GM04503 (cell line): ENCODE measurements around the gene ANGPTL5.
"Not testable (repeated sequence)": the region's sequence is repeated elsewhere in the genome, so short reads cannot be mapped to it uniquely, and the experiment has no call there.

Source experiments
- DNase-seq: peaks from one replicate; pipeline ENCODE4 v3.0.0-alpha.2; 2012; ENCODE audit warnings: low read depth

Gene ANGPTL5

DNA sequence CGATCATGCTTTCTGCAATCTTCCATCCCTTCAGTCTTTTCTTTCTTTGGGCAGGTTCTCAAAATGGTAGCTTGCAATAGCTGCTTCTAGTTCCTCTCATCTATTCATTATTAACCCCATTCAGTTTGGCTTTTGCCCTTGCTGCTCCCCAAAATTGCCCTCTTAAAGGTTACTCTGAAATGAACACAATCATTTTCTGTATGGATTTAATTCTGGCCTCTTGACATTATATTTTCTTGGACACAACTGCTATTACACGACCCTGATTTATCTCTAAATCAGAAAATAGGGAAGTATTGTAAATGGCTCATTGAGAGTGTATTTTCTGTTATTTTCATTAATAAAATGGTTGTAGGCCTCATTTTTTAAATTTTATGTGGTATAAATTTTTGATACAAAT, at the start of gene ANGPTL5:
ANGPTL5 (minus strand) TSS at position 101 of the 400 bp plus-strand sequence. CDS start 8,613 bp downstream, outside the sequence.
- DNase-seq = no peak

GRCh38 chr11:101964200-101964599, 47.9 kb upstream of the ANGPTL5 start:
- not testable (repeated sequence) for DNase-seq

- DNase-seq = no peak
These were observed 43.9 kb upstream of the ANGPTL5 start for GRCh38 chr11:101960231-101960630.

GRCh38 chr11:101955701-101956100, 39.4 kb upstream of the ANGPTL5 start:
- no peak for DNase-seq

DNA sequence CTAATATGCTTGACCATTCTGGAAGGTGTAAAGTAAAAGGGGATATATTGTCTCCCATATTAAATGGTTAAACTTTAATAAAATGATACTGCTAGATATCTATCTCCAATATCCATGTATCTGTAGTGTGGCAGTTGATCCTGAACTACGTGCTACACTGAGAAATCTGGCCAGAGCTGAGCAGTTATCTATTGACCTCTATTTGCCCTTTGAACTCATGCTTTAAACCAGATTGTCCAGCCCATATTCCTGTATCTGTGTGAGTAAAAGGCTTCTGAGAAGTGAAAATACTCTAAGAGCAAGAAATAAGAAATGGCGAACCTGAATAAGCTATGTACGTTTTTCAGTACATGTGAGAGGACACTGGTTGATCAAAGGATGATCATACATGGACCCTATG, 39.0 kb upstream of the ANGPTL5 start:
- no peak for DNase-seq

DNA sequence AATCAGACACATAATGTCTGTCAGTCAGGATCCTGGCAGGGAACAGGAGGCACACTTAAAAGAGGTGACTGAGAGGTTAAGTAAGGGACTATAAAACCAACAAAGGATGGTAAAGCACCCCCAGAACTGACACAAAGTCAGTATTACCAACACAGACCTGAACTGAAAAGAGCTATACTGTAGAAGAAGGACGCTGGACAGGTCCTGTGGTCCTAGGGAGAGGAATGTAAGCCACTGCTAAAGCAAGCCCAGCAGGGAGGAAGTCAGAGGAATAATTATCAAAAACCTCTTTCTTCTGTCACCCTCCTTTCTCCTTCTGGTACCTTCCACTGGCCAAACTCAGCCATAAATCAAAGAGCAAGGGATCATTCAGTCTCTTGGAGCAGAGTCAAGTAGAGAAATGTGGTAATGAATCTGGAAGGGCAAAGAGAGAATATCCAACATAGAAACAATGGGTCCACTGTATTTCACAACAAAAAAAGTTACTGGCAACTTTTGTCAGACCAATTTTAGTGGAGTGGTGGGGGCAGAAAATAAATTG, 33.4 kb upstream of the ANGPTL5 start:
- no peak for DNase-seq

DNA sequence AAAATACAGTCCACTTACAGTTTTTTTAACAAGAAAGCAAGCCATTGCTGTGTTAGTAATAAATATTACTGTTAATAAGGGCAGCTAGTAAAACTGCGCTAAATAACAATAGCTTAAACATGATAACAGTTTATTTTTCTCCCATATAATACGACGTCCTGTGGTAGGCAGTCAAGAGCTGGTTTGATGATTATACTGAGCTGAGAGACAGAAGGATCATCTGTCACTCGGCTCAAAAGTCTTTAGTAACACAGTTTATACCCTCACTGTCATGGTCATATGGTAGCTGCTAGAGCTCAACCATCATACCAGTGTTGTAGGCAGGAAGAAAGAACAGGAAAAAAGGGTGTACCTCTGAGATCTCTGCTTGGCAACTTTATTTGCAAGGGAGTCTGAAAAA, 29.1 kb upstream of the ANGPTL5 start:
- no peak for DNase-seq

DNA sequence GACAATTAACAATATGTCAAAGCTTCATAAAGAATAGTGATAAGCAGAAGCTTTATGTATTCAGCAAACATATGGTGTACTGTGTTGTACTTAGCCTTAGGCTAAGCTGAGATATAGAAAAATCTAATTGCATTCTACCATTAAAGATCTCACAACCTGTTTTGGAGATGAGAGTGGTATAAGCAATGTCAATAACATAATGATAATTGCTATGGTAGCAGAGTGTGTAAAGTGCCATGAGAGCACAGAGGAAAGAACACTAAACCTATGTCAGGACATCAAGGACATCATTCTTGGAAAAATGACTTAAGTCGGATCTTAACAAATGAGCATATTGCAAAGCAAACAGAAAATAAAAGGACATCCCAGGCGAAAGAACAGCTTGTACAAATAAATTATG, 28.6 kb upstream of the ANGPTL5 start:
- DNase-seq = no peak

DNA sequence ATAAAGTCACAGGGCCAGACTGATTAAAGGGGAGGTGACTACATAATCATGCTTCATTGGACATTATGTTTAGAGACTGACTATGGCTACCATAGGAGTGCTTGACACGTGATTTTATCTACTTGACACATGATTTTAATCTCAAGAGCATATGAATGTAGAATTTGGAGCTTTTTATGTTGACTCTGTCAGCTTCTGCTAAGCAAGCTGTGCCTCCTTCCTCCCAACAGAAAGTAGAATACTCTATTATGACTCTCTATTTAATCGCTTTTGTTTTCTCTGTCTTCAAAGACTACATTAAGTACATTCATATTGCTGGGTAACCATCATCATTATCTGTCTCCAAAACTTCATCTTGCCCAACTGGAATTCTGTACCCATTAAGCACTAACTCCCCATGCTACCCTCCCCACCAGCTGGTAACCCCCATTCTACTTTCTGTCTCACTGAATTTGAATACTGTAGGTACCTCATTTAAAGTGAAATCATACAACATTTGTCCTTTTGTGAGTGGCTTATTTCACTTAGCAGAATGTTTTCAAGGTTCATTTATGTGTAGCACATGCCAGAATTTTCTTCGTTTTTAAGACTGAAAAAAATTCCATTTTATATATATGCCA, 24.7 kb upstream of the ANGPTL5 start:
- DNase-seq = no peak

- no peak for DNase-seq
These were observed 15.4 kb upstream of the ANGPTL5 start for GRCh38 chr11:101931692-101932091.

- DNase-seq = no peak
These were observed 13.1 kb upstream of the ANGPTL5 start for GRCh38 chr11:101929294-101929915.

GRCh38 chr11:101923554-101923953, 7.2 kb upstream of the ANGPTL5 start:
- no peak for DNase-seq

GRCh38 chr11:101920992-101921391, 4.7 kb upstream of the ANGPTL5 start:
- no peak for DNase-seq

GRCh38 chr11:101917226-101917625, 904 bp upstream of the ANGPTL5 start:
- DNase-seq = no peak

DNA sequence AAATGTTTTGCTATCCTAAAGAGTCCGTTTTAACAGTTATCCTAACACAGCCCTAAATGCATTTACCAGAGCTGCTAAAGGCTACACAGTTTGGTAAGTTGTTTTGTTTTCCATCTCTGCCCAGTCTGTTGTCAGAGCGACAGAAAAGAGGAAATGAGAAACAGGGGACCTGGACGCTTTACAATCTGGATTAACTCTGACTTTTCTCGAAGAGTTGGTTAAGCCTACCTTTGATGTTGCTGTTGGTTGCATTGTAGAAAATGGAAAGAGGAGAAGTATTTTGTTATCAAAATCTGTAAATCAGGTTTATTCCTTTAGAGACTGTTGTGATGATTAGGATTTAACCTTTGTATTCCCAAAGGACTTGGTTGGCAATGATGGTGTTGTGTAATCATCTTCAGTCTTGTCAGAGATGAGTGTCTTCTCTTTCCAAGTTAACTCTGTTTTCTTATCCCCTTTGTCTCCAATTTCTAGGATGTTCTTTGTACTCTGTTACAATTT, 481 bp downstream of the ANGPTL5 start:
- DNase-seq = peak; percentile 59

DNA sequence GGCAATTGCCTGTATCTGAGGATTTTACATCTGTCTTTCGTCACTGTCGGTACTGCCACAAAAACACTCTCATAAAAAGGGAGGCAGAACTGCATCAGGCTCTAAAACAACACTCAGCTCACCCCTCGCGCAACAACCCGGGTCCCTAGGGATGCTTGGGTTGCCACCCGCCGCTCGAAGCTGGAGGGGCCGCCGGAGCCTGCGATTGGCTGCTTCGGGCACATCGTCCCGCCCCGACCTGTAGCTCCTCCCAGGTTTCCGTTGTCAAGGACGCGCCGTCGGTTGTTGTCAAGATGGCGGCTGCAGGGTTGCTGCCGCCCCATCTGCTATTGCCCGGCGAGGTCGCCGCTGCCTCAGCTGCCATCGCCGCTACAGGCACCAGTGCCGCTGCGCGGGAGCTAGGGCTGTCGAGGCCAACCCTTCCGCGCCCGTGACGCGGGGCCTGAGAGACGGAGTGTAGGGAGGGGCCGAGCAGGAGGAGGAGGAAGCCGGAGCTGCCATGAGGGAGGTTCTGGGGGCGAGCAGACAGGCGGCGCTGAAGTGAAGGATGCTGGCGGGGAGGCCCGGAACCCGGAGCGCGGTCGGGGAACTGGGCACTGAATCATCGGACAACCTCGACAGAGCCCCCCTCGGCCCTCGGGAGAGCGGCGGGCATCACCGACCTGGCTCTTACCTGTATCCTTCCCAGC, 1.4 kb downstream of the ANGPTL5 start, which contains the start of gene CEP126:
CEP126 (plus strand) TSS at position 273 of the 689 bp plus-strand sequence; CDS start at position 548, 275 bp downstream.
- DNase-seq = peak; percentile 69

DNA sequence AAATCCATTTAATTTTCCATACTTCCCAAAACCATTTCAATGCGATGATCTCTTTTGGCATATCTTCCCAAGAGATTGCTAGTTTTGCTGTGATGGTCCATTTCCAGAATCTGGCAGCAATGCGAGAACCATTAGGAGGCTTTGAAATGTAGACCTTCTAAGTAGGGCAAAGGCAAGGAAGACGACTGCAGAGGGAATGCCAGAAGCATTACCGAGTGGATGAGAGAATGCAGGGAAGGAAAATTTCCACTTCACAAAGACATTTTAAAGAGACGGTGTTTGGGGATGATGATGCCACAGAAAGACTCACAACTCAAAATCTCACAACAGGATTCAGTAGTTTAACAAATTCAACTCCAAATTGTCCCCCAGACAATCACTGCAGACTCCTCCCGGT, 2.0 kb downstream of the ANGPTL5 start:
- peak; percentile 45 for DNase-seq

DNA sequence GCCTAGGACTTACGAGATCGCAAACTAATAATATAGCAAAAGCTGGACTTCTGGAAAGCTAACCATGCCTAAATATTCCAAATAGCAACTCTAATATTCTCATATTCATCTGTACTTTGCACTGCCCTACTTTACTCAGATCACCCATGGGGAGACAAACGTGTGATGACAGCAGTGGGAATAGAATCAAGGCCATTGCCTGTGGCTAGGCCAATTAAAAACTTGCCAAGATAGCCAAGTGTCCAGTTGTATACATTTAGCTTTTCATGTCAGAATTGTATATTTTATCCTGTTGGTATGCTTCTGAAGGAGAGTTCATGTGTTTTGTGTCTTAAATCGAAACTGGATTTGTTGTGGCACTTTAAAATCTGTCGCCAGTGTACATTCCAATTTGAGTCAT, 2.7 kb downstream of the ANGPTL5 start:
- peak; percentile 1 for DNase-seq

DNA sequence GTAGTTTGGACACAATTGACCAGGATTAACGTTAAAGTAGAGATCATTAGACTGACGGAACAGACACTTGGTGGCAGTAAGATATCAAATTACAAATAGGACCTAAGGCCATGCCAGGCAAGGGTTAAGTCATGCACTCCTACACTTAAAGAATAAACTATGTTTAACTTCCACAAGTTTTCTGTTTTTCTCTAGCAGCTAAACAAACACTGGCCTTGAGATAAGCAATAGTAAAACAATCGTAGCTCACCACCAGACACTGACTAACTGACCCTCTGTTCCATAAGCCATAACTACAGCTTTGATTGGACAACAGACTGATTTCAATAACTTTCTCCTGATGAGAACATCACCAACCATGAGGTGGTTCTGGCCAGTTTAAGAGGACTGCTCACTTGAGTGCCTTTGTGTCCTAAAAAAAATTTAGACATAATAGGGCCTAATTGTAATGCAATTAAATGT, 3.5 kb downstream of the ANGPTL5 start:
- no peak for DNase-seq

DNA sequence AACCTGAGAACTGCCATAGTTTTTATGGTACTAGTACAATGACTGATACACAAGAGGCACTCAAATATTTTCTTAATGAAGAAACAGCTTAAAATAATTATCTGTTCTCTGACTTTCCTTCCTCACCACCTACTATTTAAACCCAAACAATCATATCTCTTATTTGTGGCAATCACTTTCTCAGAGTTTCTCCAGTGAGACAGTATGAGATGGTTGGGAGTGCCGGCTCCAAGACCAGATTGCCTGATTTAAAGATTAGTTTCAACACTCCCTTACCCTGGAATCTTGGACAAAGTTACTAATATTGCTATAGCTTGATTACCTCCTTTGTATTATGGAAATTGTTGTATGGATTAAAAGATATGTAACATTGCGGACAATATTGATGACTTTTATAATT, 7.2 kb downstream of the ANGPTL5 start:
- DNase-seq = no peak

DNA sequence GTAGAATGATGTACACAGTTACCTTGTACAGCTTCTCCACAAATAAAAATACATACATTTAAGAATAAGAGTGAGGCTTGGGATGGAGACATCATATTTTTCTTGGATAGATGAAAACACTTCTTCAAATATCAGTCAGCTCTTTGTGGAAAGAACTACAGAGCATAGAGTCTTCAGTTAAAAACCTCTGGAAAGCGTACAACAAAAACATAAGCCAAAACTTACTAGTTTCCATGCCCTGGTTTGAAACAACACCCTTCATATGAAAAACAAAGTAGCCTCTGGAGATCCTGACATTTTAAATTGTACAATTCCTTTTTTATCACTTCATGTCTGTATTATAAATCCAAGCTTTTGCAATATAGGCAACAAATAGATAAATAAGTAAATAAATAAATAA, 8.5 kb downstream of the ANGPTL5 start:
- no peak for DNase-seq

DNA sequence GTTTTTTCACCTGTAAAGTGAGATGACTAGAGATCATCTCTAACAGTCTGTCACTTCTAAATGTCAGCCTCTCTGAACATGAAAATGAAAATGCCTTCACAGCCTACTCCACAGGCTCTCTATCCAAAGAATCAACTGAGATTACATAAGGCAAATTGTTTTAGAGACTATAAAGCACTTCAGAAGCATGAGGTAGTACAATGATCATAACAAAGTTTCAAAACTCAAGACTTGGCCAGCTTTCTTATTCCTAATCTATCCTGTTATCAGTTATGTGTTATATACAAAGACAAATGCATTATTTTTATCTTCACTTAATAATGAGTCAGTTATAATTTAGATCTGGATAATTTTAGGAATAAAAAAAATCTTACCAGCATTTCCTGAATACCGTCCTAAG, 21.8 kb downstream of the ANGPTL5 start:
- DNase-seq = no peak

GRCh38 chr11:101889767-101890166, 26.6 kb downstream of the ANGPTL5 start:
- DNase-seq = no peak
